Measurements from ENCODE around the gene TMX1. TPM values are rescaled to one million over a fixed set of nuclear protein-coding genes. Genes with fewer than 3 reads are reported as not detected.

Gene TMX1
- total and polyA plus RNA-seq, 2 experiments from 2014 or later, result 61.5 to 126 TPM

- Histone ChIP-seq H3K27me3 (ENCODE audit: insufficient read depth) (no peaks in the 10 kb centered on the region), H3K4me3 (no peak overlapping the region), H3K79me2 (replicated peaks; ENCODE audit: insufficient read depth) (no peaks in the 10 kb centered on the region), H3K4me2 (no peak overlapping the region), H3F3A (replicated peaks; ENCODE audit: low read depth) (no peaks in the 10 kb centered on the region), H3K4me1 (ENCODE audit: insufficient read depth) (peaks cover 5% of the 10 kb centered on the region), H2AFZ (no peak overlapping the region), H3K27ac (ENCODE audit: low read depth) (no peak overlapping the region), H3K36me3 (ENCODE audit: insufficient read depth) (no peaks in the 10 kb centered on the region), H3K9me2 (ENCODE audit: insufficient read depth) (no peaks in the 10 kb centered on the region), H4K20me1 (replicated peaks; ENCODE audit: insufficient read depth) (no peaks in the 10 kb centered on the region)
- no peak for DNase-seq (ENCODE audit: low spot score)
- no peaks in the 10 kb centered on the region for H3K9me3 Mint-ChIP-seq
- peaks cover 2% of the 10 kb centered on the region for H3K27me3 Mint-ChIP-seq (ENCODE audit: insufficient read depth, low read depth, poor library complexity)
- H3K27ac Mint-ChIP-seq, result no peak overlapping the region
- no peak for TF ChIP-seq STAT1 (IDR thresholded peaks at IDR 0.05; ENCODE audit: unreplicated experiment)
- TF ChIP-seq NANOG (IDR thresholded peaks at IDR 0.05; ENCODE audit: borderline replicate concordance), result no peak
- TF ChIP-seq CREB1 (CRISPR knock-in tag; IDR thresholded peaks at IDR 0.05; ENCODE audit: low read depth), result no peak
- TF ChIP-seq ZNF114 (CRISPR knock-in tag; IDR thresholded peaks at IDR 0.05), result no peak
- TF ChIP-seq ZNF331 (CRISPR knock-in tag; IDR thresholded peaks at IDR 0.05; ENCODE audit: low read depth), result no peak
- TF ChIP-seq CTCF (conservative IDR thresholded peaks at IDR 0.05; ENCODE audit: low read depth in 2 of 2), result no peak
- no peak for TF ChIP-seq EZH2phosphoT487 (IDR thresholded peaks at IDR 0.05; ENCODE audit: unreplicated experiment)
- no peak for TF ChIP-seq ZNF462 (CRISPR knock-in tag; IDR thresholded peaks at IDR 0.05)
- TF ChIP-seq JUNB (IDR thresholded peaks at IDR 0.05; ENCODE audit: unreplicated experiment), result no peak
- TF ChIP-seq POLR2AphosphoS5 (IDR thresholded peaks at IDR 0.05; ENCODE audit: low read depth), result no peak
- TF ChIP-seq EZH2 (IDR thresholded peaks at IDR 0.05; ENCODE audit: low read depth, unreplicated experiment), result no peak
- TF ChIP-seq REST (IDR thresholded peaks at IDR 0.05; ENCODE audit: unreplicated experiment), result no peak
- TF ChIP-seq ETS1 (IDR thresholded peaks at IDR 0.05), result no peak
- H3K4me1 Mint-ChIP-seq, result peaks cover 10% of the 10 kb centered on the region
- no peaks in the 10 kb centered on the region for H3K36me3 Mint-ChIP-seq (ENCODE audit: low read depth)
- ATAC-seq, result peak; percentile 20; the same call in 1 of the 3 replicates
- H3K4me3 Mint-ChIP-seq, result no peak overlapping the region
These were observed 57.0 kb downstream of the TMX1 start for GRCh38 chr14:51297066-51297465.

Measured in GM23338 (cell line).